H1 (cell line): ENCODE results near the gene MYOM1. TPM values are rescaled to one million over a fixed set of nuclear protein-coding genes. Genes with fewer than 3 reads are reported as not detected.
A peak's percentile ranks its signal among the peaks of the same experiment; 100 is the strongest.

Experiments used
- CTCF ChIA-PET: fragments of 300-600 bp; sonication (Branson Sonifier 250); formaldehyde crosslinking; loops from one replicate; lab custom pipeline; 2021; ENCODE audit not compliant: partially characterized antibody; lab: Charles Lee
- POLR2A ChIA-PET: fragments of 300-600 bp; sonication (Branson Sonifier 250); formaldehyde crosslinking; loops from one replicate; lab custom pipeline; 2021; ENCODE audit warnings: inconsistent platforms; ENCODE audit not compliant: partially characterized antibody; lab: Charles Lee
- DNase-seq, 2 experiments: peaks; one replicate each; pipeline versions ENCODE4 v3.0.0 to v3.0.0-alpha.2; 2010 to 2022; ENCODE audit warnings: low spot score in 2 of 2, low read depth in 1 of 2, mixed read lengths in 1 of 2
- FAIRE-seq: peaks from 2 replicates; lab custom pipeline; 2011; peaks lifted over from hg19 to GRCh38; lab: Jason Lieb, UNC
- H2AFZ ChIP-seq: 2 replicates; pipeline ENCODE4 v1.8.1; 2012; ENCODE audit warnings: low read length, inconsistent platforms
- H2AK5ac ChIP-seq: 2 replicates; pipeline ENCODE4 v1.6.1; 2013; ENCODE audit warnings: low read depth, low read length
- H2BK120ac ChIP-seq: replicated peaks from 2 replicates; pipeline ENCODE3; 2013; ENCODE audit warnings: low read depth, low read length, inconsistent platforms
- H2BK12ac ChIP-seq: 2 replicates; pipeline ENCODE4 v1.6.1; 2013; ENCODE audit warnings: low read depth, low read length
- H2BK15ac ChIP-seq: 2 replicates; pipeline ENCODE4 v1.6.1; 2013; ENCODE audit warnings: low read length
- H2BK20ac ChIP-seq: 2 replicates; pipeline ENCODE4 v1.6.1; 2013; ENCODE audit warnings: low read length
- H2BK5ac ChIP-seq: 2 replicates; pipeline ENCODE4 v1.6.1; 2013; ENCODE audit warnings: low read depth, low read length
- H3K14ac ChIP-seq: 2 replicates; pipeline ENCODE4 v1.6.1; 2013; ENCODE audit warnings: inconsistent platforms; ENCODE audit not compliant: insufficient read length
- H3K18ac ChIP-seq: 2 replicates; pipeline ENCODE4 v1.6.1; 2013; ENCODE audit warnings: low read length; ENCODE audit errors: extremely low read depth
- H3K23ac ChIP-seq: 2 replicates; pipeline ENCODE4 v1.6.1; 2013; ENCODE audit warnings: inconsistent platforms; ENCODE audit not compliant: insufficient read length
- H3K23me2 ChIP-seq: 2 replicates; pipeline ENCODE4 v1.6.1; 2013; ENCODE audit warnings: low read depth, low read length
- H3K27ac ChIP-seq: 2 replicates; pipeline ENCODE4 v1.6.1; 2011; ENCODE audit warnings: low read depth, low read length, inconsistent platforms
- H3K27me3 ChIP-seq, 4 experiments: replicated peaks in 1 of 4; 1 replicate in 1 of 4; 2 replicates in 3 of 4; pipeline versions ENCODE4 v1.6.1 to v1.8.1; 2011 to 2013; ENCODE audit warnings: low read length in 3 of 4, mild to moderate bottlenecking in 3 of 4, inconsistent platforms in 2 of 4, mixed read lengths in 2 of 4, moderate library complexity in 1 of 4; ENCODE audit not compliant: control insufficient read depth in 3 of 4, insufficient read depth in 3 of 4; ENCODE audit errors: extremely low read depth in 1 of 4
- H3K36me3 ChIP-seq, 4 experiments: 2 replicates each; pipeline versions ENCODE4 v1.6.1 to v1.8.1; 2011 to 2013; ENCODE audit warnings: mild to moderate bottlenecking in 4 of 4, low read length in 3 of 4, moderate library complexity in 2 of 4, control low read depth in 1 of 4, inconsistent platforms in 1 of 4; ENCODE audit not compliant: insufficient read depth in 4 of 4, control insufficient read depth in 2 of 4
- H3K4ac ChIP-seq: replicated peaks from 2 replicates; pipeline ENCODE3; 2013; ENCODE audit warnings: low read length, low read depth, mixed read lengths, inconsistent platforms; ENCODE audit not compliant: insufficient read length
- H3K4me1 ChIP-seq, 4 experiments: replicated peaks in 1 of 4; 1 replicate in 1 of 4; 2 replicates in 3 of 4; pipeline versions ENCODE4 v1.6.1 to v1.8.1; 2011 to 2013; ENCODE audit warnings: low read length in 3 of 4, inconsistent platforms in 2 of 4, mixed read lengths in 1 of 4; ENCODE audit not compliant: insufficient read depth in 4 of 4, control insufficient read depth in 3 of 4
- H3K4me2 ChIP-seq, 2 experiments: 2 replicates each; pipeline versions ENCODE4 v1.6.1 to v1.8.1; 2011 to 2013; ENCODE audit warnings: low read depth in 2 of 2, low read length in 2 of 2, control low read depth in 1 of 2, inconsistent platforms in 1 of 2, mild to moderate bottlenecking in 1 of 2; ENCODE audit not compliant: insufficient read depth in 1 of 2
- H3K4me3 ChIP-seq, 4 experiments: fragments of 200-600, 300-600 bp in 1 of 4; sonication (generic), shearing (Covaris generic), sonication (Bioruptor Twin) in 1 of 4; 2 replicates each; pipeline versions ENCODE4 v1.5.1 to v1.8.1; 2011 to 2016; ENCODE audit warnings: low read length in 4 of 4, low read depth in 3 of 4, control low read depth in 2 of 4, inconsistent platforms in 2 of 4, mild to moderate bottlenecking in 2 of 4, mixed read lengths in 1 of 4, moderate library complexity in 1 of 4; ENCODE audit not compliant: insufficient read depth in 2 of 4; ENCODE audit errors: extremely low read depth in 1 of 4
- H3K56ac ChIP-seq: replicated peaks from 2 replicates; pipeline ENCODE3; 2013; ENCODE audit warnings: low read depth, mild to moderate bottlenecking, mixed read lengths, low read length, inconsistent platforms; ENCODE audit not compliant: insufficient read length
- H3K79me1 ChIP-seq: 2 replicates; pipeline ENCODE4 v1.6.1; 2013; ENCODE audit warnings: low read depth, low read length, control low read depth
- H3K79me2 ChIP-seq, 2 experiments: 2 replicates each; pipeline versions ENCODE4 v1.6.1 to v1.8.1; 2012 to 2013; ENCODE audit warnings: low read length in 2 of 2, mild to moderate bottlenecking in 2 of 2, inconsistent platforms in 1 of 2; ENCODE audit not compliant: insufficient read depth in 2 of 2, control insufficient read depth in 1 of 2
- H3K9ac ChIP-seq, 4 experiments: replicated peaks in 1 of 4; 1 replicate in 1 of 4; 2 replicates in 3 of 4; pipeline versions ENCODE4 v1.6.1 to v1.8.1; 2011 to 2013; ENCODE audit warnings: low read depth in 3 of 4, low read length in 3 of 4, control low read depth in 2 of 4, mild to moderate bottlenecking in 2 of 4, moderate library complexity in 2 of 4, inconsistent platforms in 1 of 4; ENCODE audit errors: extremely low read depth in 1 of 4
- H3K9me3 ChIP-seq, 2 experiments: 2 replicates each; pipeline versions ENCODE4 v1.6.1 to v1.8.1; 2012 to 2013; ENCODE audit warnings: mild to moderate bottlenecking in 2 of 2, moderate library complexity in 2 of 2, control low read depth in 1 of 2, inconsistent platforms in 1 of 2, low read depth in 1 of 2, low read length in 1 of 2, mixed read lengths in 1 of 2; ENCODE audit not compliant: insufficient read depth in 2 of 2
- H4K20me1 ChIP-seq, 2 experiments: replicated peaks in 1 of 2; 2 replicates each; pipeline versions ENCODE3 to v1.8.1; 2011 to 2013; ENCODE audit warnings: inconsistent platforms in 2 of 2, low read length in 2 of 2, mild to moderate bottlenecking in 1 of 2; ENCODE audit not compliant: insufficient read depth in 2 of 2, control insufficient read depth in 1 of 2
- H4K5ac ChIP-seq: 2 replicates; pipeline ENCODE4 v1.6.1; 2013; ENCODE audit warnings: low read length, low read depth, mixed read lengths, inconsistent platforms; ENCODE audit not compliant: insufficient read length
- H4K8ac ChIP-seq: 2 replicates; pipeline ENCODE4 v1.8.0; 2013; ENCODE audit warnings: mild to moderate bottlenecking, moderate library complexity, low read length, inconsistent platforms; ENCODE audit not compliant: insufficient read depth; ENCODE audit errors: extremely low read depth
- H4K91ac ChIP-seq: replicated peaks from 2 replicates; pipeline ENCODE3; 2013; ENCODE audit warnings: low read length, mixed read lengths, inconsistent platforms; ENCODE audit not compliant: insufficient read length
- CHD1 ChIP-seq: IDR thresholded peaks from 2 replicates; pipeline ENCODE4 v1.6.1; 2012; ENCODE audit warnings: low read depth, low read length, improper control_type of control experiment
- CHD2 ChIP-seq: IDR thresholded peaks from 2 replicates; pipeline ENCODE4 v1.6.1; 2012; ENCODE audit warnings: low read length, improper control_type of control experiment
- EP300 ChIP-seq, 2 experiments: IDR thresholded peaks; 1 replicate in 1 of 2; 2 replicates in 1 of 2; pipeline ENCODE4 v1.6.1; 2011 to 2012; ENCODE audit warnings: low read depth in 2 of 2, low read length in 2 of 2, mild to moderate bottlenecking in 2 of 2, borderline replicate concordance in 1 of 2, inconsistent platforms in 1 of 2, moderate library complexity in 1 of 2
- GTF2F1 ChIP-seq: IDR thresholded peaks from 2 replicates; pipeline ENCODE4 v1.6.1; 2012; ENCODE audit warnings: low read depth, low read length, improper control_type of control experiment, borderline replicate concordance
- JUN ChIP-seq: IDR thresholded peaks from 2 replicates; pipeline ENCODE4 v1.6.1; 2011; ENCODE audit warnings: low read depth, mild to moderate bottlenecking, improper control_type of control experiment, low read length
- KDM4A ChIP-seq: IDR thresholded peaks from one replicate; pipeline ENCODE4 v1.7.1; 2012; ENCODE audit warnings: low read depth, mild to moderate bottlenecking, moderate library complexity, low read length, inconsistent platforms; ENCODE audit not compliant: severe bottlenecking
- MAFK ChIP-seq: IDR thresholded peaks from 2 replicates; pipeline ENCODE4 v1.6.1; 2012; ENCODE audit warnings: low read depth, mild to moderate bottlenecking, improper control_type of control experiment, low read length
- NRF1 ChIP-seq: IDR thresholded peaks from 2 replicates; pipeline ENCODE4 v1.6.1; 2011; ENCODE audit warnings: mild to moderate bottlenecking, low read depth, low read length, improper control_type of control experiment
- SP4 ChIP-seq: IDR thresholded peaks from 2 replicates; pipeline ENCODE4 v1.6.1; 2012; ENCODE audit warnings: low read length, inconsistent platforms
- SRF ChIP-seq: IDR thresholded peaks from 2 replicates; pipeline ENCODE4 v1.6.1; 2011; ENCODE audit warnings: mild to moderate bottlenecking, low read depth, low read length, moderate library complexity
- SUZ12 ChIP-seq: fragments of 200-600 bp; sonication (generic); IDR thresholded peaks from 2 replicates; pipeline ENCODE4 v1.6.1; 2012; ENCODE audit warnings: mild to moderate bottlenecking, inconsistent platforms, low read length, moderate library complexity, mixed read lengths
- TAF1 ChIP-seq: IDR thresholded peaks from 2 replicates; pipeline ENCODE4 v1.6.1; 2011; ENCODE audit warnings: mild to moderate bottlenecking, low read depth, low read length
- TBP ChIP-seq: IDR thresholded peaks from 2 replicates; pipeline ENCODE4 v1.6.1; 2011; ENCODE audit warnings: low read depth, low read length, improper control_type of control experiment
- USF2 ChIP-seq: IDR thresholded peaks from 2 replicates; pipeline ENCODE4 v1.6.1; 2011; ENCODE audit warnings: low read length, improper control_type of control experiment
- WGBS, 2 experiments: shearing (Covaris generic) in 1 of 2; methylation state at CpG; one replicate each; pipeline versions ENCODE4 v1.1.6 to v1.1.7; 2013 to 2015; ENCODE audit warnings: low lambda C conversion rate in 2 of 2, mixed read lengths in 2 of 2, inconsistent platforms in 1 of 2, low coverage in 1 of 2, missing lambda C conversion rate in 1 of 2; ENCODE audit not compliant: insufficient replicate concordance in 2 of 2, insufficient coverage in 1 of 2, insufficient read length in 1 of 2; ENCODE audit errors: extremely low coverage in 1 of 2, missing lambda C conversion rate in 1 of 2; 5-methylcytosine and 5-hydroxymethylcytosine counted together
- polyA plus RNA-seq, 7 experiments: library from polyadenylated mRNA; depleted of rRNA in 3 of 7; stranded (reverse) in 5 of 7; unstranded in 2 of 7; fragments of >200 nt in 5 of 7; fragments of 200-250 nt in 2 of 7; gene quantifications; 1 replicate in 5 of 7; 2 replicates in 1 of 7; 4 replicates in 1 of 7; pipeline versions ENCODE4 v1.2.1 to v1.2.3, GENCODE V29; 2011 to 2013; ENCODE audit warnings: missing spikeins in 2 of 7, mixed read lengths in 2 of 7
- total RNA-seq: library from RNA; stranded (reverse); fragmentation: NEBNext Ultra II Directional; extraction: Animal tissue kit (Norgen Biotek cat#: 25700); gene quantifications from 2 replicates; pipeline ENCODE4 v1.2.1, GENCODE V29; 2021

MYOM1 gene
- total and polyA plus RNA-seq, 2 of the 8 experiments (the other 6 are each of a cell fraction or from before 2014, with no cell fraction given) = 0.06 to 0.32 TPM

GRCh38 chr18:3086871-3087270, 132.9 kb downstream of the MYOM1 start:
- Histone ChIP-seq H3K23me2 (no peaks in the 10 kb centered on the region), H2BK12ac (no peak overlapping the region), H2BK120ac (no peak overlapping the region), H3K23ac (no peak overlapping the region), H2AFZ (no peak overlapping the region), H3K9me3 (no peaks in the 10 kb centered on the region), H2BK5ac (no peak overlapping the region), H3K4me3 (no peak overlapping the region), H3K4me2 (no peak overlapping the region), H3K56ac (no peak overlapping the region), H4K91ac (no peak overlapping the region), H2BK15ac (no peak overlapping the region), H3K79me2 (no peaks in the 10 kb centered on the region), H4K8ac (no peak overlapping the region), H3K36me3 (no peaks in the 10 kb centered on the region), H3K27ac (no peak overlapping the region), H3K18ac (no peak overlapping the region), H3K9ac (no peak overlapping the region), H2BK20ac (no peak overlapping the region), H3K14ac (no peak overlapping the region), H3K4ac (no peak overlapping the region), H3K4me1 (peaks cover 0 to 8% (median 2%) of the 10 kb centered on the region in 4 experiments; a peak in 2 of 7 replicates), H4K20me1 (no peaks in the 10 kb centered on the region), H3K27me3 (peaks cover 0 to 1% (median 0%) of the 10 kb centered on the region in 4 experiments; a peak in 2 of 7 replicates), H2AK5ac (no peak overlapping the region), H3K79me1 (no peaks in the 10 kb centered on the region), H4K5ac (no peak overlapping the region)
- 92% methylated on average over 4 of the region's 4 CpGs; no CpG with 5 or more reads in 1 of the 2 experiments for WGBS, 2 experiments
- ChIA-PET POLR2A (no interaction called here), CTCF (interaction anchor here (0.6 to 2.7 kb wide), 4 partner anchors 9 to 128 kb away, joined by 3 to 9 read pairs (median 6); no protein-coding TSS in a partner anchor)
- FAIRE-seq = peak; percentile 70
- DNase-seq = no peak
- TF ChIP-seq CHD2 = no peak
- TF ChIP-seq TBP = no peak
- no peak for TF ChIP-seq NRF1
- no peak for TF ChIP-seq TAF1
- no peak for TF ChIP-seq EP300 (IDR thresholded peaks at IDR 0.05; ENCODE audit: borderline replicate concordance in 1 of 2, low read depth in 2 of 2, low read length in 2 of 2)
- TF ChIP-seq GTF2F1 = no peak
- no peak for TF ChIP-seq SUZ12
- no peak for TF ChIP-seq CHD1
- TF ChIP-seq JUN = no peak
- no peak for TF ChIP-seq SRF
- no peak for TF ChIP-seq KDM4A
- TF ChIP-seq USF2 = no peak
- no peak for TF ChIP-seq SP4
- no peak for TF ChIP-seq MAFK
